C1 segment of cervical spinal cord (tissue), 14 donors: ENCODE data around the gene RNF217.

Experiments used
- DNase-seq, 14 donors: peaks; one replicate each; lab custom pipeline; 2025; lab: John Stamatoyannopoulos, UW

Gene RNF217

DNA sequence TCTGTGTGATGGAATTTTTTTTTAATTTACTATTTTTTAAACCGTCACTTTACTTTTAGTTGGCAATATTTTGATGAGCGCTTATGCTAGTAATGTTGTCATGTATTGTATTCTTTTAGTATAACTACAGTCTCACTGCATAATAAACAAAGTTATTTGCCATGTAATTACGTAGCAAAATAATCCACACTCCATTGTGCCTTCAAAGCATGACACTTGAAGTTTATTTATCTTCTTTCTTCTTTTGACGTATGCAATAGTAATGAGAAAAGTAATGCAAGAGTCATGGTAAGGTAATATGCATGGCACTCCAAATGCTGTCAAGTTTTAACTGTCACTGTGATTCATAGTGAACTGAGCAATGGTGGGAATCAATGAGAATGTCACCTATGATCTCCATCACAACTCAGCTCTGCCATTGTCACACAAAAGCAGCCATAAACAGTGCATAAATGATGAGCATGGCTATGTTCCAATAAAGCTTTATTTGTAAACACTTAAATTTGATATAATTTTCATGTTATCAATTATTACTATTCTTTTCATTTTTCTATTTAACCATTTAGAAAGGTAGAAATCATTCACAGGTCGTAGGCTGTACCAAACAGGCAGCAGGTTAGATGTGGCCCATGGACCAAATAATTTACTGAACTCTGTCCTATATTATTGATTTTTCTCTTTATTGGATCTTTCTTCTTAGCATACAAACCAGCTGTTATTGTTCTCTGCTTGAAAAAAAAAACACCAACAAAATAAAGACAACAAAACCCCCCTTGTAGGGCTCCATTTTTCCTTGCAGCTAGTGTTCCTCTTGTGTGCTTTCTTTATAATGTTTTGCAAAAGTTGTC, 27.1 kb downstream of the RNF217 start:
- no peak for DNase-seq

GRCh38 chr6:124990988-124991387, 28.8 kb downstream of the RNF217 start:
- DNase-seq: no peak

DNA sequence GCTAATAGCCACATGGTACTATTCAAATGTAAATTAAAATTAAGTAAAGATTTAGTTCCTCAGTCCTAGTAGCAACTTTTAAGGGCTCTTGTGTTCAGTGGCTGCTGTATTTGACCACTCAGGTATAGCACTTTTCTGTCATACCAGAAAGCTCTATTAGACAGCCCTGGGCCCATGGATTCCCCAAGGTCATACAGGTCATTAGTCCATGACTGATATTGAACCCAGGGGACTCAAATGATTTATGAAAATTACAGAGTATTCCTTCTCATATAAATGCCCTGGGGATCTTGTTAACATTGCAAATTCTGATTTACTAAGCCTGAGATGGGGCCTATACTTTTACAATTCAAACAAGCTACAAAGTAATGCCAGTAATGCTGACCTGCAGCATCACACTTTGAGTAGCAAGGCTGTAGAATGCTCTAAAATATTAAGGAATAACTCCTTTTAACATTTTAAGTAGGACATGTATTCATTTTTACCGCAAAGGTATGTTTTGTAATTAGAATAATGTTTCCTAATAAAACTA, 29.6 kb downstream of the RNF217 start:
- DNase-seq: no peak

- no peak for DNase-seq
Measured at GRCh38 chr6:124993327-124993726, 31.1 kb downstream of the RNF217 start.

GRCh38 chr6:124994648-124995047, 32.4 kb downstream of the RNF217 start:
- no peak for DNase-seq

- DNase-seq: no peak
Measured at GRCh38 chr6:124995131-124995530, 32.9 kb downstream of the RNF217 start.

DNA sequence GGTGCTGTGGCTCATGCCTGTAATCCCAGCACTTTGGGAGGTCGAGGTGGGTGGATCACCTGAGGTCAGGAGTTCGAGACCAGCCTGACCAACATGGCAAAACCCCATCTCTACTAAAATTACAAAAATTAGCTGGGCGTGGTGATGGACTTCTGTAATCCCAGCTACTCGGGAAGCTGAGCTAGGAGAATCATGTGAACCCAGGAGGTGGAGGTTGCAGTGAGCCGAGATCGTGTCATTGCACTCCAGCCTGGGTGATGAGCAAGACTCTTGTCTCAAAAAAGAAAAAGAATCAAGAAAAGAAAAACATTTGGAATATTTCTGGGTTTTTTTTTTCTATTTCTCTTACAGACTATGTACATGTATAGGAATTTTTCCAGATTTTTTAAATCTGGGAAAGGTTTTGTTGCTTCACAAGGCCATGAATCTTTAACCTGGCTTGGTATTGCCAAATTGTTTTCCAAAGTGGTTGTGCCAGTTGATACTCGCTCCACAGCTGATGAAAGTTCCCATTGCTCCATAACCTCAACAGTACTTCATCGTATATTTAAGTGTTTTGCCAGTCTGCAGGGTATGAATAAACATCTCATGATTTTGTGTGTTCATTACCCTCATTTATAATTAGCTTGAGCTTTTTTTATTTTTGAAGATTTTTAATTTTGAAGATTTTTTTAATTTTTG, 33.5 kb downstream of the RNF217 start:
- no peak for DNase-seq

DNA sequence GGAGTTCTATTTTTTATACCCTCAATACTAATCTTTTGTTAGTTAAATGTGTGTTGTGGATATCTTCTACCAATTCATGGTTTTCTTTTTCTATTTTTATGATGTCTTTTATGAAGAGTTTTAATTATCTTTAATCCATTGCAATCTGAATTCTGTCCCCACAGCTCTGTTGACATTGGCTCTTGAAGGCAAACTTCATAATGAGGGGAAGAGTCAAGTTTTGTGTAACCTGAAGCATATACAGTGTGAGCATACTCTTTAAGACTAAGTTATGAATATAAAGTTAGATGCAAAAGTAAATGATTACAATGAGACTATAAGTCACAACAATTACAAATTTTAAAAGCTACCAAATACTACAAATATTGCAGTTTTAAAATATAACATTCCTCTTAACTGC, 34.2 kb downstream of the RNF217 start:
- DNase-seq: no peak

DNA sequence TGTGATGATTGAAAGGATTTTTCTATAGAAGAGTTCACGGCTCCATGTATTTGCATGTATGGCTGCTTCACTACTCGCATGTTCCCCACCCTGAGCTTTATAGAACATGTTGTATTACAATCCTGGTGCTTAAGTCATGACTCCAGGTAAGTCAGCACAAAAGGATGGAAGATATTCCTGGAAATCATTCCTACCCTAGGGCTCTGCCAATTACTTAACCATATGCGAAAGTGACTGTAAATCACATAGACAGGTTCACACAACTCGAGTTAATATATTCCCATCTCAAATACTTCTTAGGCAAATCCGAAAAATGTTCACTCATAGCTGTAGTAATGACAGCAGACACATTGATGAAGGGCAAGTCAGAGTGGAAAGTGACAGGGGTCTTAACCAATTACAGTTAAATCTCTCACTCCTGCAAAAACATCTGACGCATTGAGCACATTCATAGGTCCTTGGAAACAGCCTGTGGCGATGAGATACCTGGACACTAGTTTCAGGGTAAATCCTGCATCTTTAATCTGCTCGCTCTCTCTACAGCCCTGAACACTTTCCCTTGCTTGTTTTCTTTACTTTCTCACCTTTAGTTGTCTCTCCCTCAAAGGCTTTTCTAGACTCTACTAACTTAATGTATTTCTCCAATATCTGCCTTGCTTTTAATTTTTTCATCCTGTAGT, 35.1 kb downstream of the RNF217 start:
- DNase-seq: no peak

GRCh38 chr6:124999105-124999764, 37.0 kb downstream of the RNF217 start:
- peak in 1 of 14 donors; percentile 36 for DNase-seq

GRCh38 chr6:125001684-125002405, 39.6 kb downstream of the RNF217 start:
- DNase-seq: no peak

DNA sequence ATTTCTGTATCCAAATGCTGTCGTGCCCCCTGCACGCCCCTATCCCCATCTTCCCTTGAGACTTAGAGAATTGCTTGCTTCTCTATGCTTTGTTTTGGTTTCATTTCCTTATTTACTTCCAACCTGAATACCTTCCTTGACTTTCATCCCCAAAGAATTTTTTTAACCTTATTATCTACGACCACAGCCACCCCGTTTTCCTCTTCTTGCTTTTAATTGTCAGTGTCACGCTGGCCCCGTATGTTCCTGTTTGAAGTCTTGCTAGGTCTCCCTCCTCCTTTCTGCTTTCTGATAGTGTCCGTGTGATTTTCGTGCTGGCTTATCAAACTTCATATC, 40.1 kb downstream of the RNF217 start:
- no peak for DNase-seq

- no peak for DNase-seq
Measured at GRCh38 chr6:125003070-125003469, 40.8 kb downstream of the RNF217 start.

DNA sequence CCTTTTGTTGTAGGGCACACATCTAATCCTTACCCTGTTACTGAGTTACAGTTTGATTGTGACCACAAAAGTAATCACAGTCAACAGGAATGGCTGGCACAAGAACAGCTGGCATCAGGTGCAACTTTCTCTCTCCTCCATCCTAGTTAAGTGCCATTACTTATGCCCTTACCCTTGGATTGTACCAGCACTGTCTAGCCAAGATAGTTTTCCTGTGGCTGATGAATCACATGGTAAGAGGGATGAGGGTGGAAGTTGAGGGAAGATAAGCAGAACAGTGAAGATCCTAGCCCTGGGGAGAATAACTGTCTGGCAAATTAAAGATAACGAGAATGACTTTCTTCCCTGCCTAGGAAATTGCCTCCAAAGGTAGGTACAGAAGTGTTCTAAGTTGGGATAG, 42.0 kb downstream of the RNF217 start:
- no peak for DNase-seq

DNA sequence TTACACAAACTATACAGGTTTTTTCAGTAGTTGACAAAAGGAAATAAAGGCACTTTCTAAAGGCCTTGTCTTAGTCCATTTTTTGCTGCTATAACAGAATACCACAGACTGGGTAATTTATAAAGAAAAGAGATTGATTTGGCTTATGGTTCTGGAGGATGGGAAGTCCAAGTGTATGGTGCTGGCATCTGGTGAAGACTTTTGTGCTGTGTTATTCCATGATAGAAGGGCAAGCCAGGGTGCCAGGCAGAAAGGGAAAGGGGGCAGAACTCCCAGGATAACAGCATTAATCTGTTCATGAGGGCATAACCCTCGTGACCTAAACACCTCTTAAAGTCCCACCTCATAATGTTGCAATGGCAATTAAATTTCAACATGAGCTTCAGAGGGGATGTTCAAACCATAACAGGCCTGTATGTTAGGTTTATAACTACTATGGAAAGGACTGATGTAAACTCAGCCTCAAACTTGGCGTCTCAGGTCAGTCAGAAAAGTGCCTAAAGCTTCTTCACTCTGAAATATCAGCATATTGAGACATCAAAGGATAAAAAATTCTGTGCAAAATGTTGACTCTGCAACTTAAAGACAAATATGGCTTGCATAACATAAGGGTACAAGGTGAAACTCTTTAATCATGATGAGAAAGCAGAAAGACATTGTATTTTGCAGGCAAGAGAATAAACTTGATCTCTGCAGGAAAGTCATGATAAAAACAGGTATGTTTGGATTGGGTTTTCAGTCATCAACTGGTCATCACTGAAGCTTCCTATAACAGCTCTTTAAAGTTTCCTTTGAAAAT, 42.8 kb downstream of the RNF217 start:
- no peak for DNase-seq

DNA sequence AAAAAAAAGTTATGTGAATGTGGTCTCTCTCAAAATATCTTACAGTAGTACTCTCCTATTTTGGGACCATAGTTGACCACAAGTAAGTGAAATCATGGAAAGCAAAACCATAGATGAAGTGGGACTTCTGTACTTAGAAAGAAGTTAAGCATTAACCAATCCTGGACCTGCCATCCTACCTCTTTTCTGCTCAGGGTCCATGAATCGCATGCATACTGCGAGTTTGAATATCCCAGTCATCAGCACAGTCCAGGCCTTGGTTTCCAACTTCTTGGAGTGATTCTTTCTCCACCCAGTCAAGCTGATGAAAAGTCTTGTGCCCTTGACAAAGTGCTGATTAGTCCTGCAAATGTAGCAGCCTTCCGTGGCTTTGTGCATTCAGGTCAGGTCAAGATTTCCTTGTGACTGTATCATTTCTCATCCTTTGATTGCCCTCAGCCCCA, 46.0 kb downstream of the RNF217 start:
- no peak for DNase-seq

DNA sequence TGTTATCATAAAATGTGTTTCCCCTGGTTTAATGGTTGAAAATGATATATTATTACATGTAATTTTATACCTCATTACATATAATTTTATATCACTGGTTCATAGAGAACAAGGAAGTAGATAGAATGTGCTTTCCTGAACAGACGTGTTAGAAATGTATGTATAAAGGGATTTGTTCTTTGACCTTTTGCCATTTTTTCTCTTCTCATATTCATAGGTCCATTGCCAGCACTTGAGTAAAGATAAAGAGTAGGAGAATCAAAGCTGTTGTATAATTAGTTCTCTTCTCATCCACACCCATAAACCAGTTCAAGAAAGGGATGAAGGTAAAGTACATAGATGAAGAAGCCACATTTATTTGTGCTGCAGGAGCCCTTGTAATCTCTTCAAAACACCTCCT, 46.7 kb downstream of the RNF217 start:
- no peak for DNase-seq

- no peak for DNase-seq
Measured at GRCh38 chr6:125009578-125009977, 47.3 kb downstream of the RNF217 start.

DNA sequence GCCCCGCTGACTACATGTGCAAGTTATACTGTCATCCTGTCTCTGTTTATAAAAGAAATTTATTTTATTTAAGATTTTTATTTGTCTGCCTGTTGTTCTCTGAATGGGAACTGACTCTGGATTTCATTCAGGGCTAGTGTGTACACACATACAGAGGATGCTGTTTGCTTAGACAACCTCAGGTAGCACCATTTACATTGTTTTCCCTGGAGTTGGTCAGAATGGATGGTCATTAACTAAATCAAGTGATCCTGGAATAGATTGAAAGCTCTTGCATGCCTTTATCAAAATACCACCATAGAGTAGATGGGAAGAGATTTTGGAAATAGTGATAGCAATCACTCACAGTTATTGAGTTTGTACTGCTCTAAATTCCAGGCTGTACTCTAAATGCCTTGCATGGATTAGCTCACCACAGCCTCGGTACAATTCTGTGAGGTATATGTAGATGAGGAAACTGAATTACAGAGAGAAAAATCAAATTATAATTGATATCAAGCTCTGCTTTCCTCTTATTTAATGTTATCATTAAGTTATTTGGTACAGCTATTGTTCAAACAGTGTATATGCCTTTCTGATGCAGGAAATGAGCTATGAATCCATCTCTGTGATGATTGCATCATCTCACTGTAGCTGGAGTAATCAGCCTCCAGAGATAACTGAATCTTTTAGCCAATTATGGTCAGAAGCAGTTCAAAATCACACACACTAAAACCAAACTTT, 51.9 kb downstream of the RNF217 start:
- DNase-seq: no peak

DNA sequence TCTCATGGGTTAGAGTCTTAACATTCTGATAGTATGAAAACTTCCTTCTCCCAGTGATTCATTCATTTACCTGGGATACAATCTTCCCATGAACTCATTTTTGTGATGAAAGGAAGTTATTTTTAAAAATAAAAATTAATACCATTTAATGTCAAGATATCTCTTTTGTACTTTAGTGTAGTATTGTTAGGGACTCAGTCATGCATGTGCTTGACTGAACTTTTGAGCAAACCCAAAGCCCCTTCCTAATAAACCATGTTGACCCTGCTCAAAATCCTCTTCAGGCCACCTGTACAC, 52.4 kb downstream of the RNF217 start:
- DNase-seq: no peak
